Measurements from ENCODE around the gene DISC1. TPM values are rescaled to one million over a fixed set of nuclear protein-coding genes. Genes with fewer than 3 reads are reported as not detected.

Gene DISC1
- total RNA-seq, 3 donors from 2014 or later = 4.8 to 11.3 (median 8.9) TPM

- ATAC-seq = peak; percentile 26
- DNase-seq = peak in 1 of 3 donors; percentile 26
- H3K9me3 ChIP-seq = no peaks in the 10 kb centered on the region
- no peaks in the 10 kb centered on the region for H3K4me1 ChIP-seq (ENCODE audit: low read depth)
- no peaks in the 10 kb centered on the region for H3K36me3 ChIP-seq (ENCODE audit: low read depth)
- H3K4me3 ChIP-seq = no peak overlapping the region
- intact Hi-C loops (cut with DNase I, micrococcal nuclease) = no loop called here
- no peak for TF ChIP-seq CTCF (IDR thresholded peaks at IDR 0.05)
Measured at GRCh38 chr1:231918239-231919015, 291.8 kb downstream of the DISC1 start.

DNA sequence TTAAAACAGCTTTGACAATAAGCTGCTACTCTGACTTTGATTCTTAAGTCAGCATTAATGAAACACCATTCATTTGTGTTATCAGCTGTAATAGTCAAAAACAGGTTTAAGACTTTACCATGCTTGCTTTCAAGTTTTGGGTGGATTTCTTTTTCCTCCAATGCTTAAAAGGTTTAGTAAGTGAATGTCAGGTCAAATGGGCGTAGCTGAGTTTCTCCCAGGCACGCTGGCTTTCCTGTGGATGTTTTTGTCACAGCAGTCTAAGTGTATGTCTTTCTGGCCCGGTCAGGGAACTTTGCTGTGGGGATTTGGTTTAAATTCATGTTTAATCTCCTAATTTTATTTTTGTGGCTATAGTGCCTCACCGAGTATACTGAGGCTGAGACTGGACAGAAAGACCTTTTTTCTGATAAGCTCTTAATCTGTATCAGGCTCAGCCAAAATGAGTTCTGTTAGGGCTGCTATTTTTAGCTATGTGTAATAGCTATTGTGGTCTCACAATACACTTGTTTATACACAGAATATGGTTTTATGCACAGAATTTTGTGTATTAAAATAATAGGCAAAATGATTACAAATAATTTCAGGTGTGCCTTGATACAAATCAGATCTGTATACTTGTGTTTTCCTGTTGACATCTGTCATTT lies 292.8 kb downstream of the DISC1 start:
- H3K36me3 ChIP-seq (ENCODE audit: low read depth) = no peaks in the 10 kb centered on the region
- no peak for ATAC-seq

DNA sequence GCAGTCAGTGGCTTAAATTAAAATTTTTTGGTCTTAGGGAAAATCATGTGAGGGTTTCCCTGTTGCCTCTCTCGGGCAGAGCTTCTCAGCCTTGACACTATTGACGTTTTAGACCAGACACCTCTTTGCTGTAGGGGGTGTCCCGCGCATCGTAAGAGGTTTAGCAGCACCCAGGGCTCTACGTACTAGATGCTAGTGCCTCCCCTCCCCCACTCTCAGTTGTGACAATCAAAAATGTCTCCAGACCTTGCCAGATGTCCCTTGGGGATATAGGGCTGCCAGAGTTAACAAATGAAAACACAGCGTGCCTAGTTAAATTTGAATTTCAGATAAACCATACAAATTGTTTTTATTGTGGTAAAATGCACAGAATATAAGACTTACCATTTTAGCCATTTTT lies 293.3 kb downstream of the DISC1 start:
- ATAC-seq (no peak), DNase-seq (no peak)
- intact Hi-C loops (cut with DNase I, micrococcal nuclease) = no loop called here
- Histone ChIP-seq H3K36me3 (ENCODE audit: low read depth) (no peaks in the 10 kb centered on the region), H3K9me3 (no peaks in the 10 kb centered on the region), H3K4me1 (ENCODE audit: low read depth) (no peaks in the 10 kb centered on the region), H3K4me3 (no peak overlapping the region)
- TF ChIP-seq CTCF (IDR thresholded peaks at IDR 0.05) = no peak

More for the DNA sequence above, 292.8 kb downstream of the DISC1 start:
- DNase-seq = no peak
- intact Hi-C loops (cut with DNase I, micrococcal nuclease) = no loop called here
- H3K9me3 ChIP-seq = no peaks in the 10 kb centered on the region
- H3K4me1 ChIP-seq (ENCODE audit: low read depth) = no peaks in the 10 kb centered on the region
- TF ChIP-seq CTCF (IDR thresholded peaks at IDR 0.05) = no peak
- no peak overlapping the region for H3K4me3 ChIP-seq

DNA sequence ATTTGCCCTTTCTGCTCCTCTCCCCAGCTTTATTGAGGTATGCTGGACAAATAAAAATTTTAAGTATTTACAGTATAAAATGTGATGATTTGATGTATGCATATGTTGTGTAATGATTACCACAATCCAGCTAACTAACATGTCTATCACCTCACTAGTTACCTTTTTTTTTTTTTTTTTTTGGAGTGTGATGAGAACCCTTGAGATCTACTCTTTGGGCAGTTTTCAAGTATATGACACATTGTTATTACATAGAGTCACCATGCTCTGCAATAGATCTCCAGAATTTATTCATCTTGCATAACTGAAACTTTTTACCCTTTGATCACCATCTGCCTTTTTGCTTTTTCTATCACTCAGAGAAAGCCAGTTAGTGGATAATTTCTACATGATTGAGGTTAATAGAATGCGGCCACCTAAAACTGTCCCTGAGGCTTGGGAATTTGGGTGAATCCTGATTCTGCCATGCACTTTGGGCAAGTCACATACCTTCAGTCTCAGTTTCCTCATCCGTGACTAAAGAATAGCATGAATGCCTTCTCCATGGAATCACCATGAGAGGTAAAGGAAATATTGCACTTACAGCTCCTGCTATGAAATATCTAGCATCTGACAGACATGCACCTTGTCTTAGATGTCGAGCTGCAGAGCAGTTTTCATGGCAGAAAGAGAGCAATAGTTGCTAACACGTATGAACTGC lies 295.2 kb downstream of the DISC1 start:
- no peak for TF ChIP-seq CTCF (IDR thresholded peaks at IDR 0.05)

GRCh38 chr1:231923491-231924041 lies 297.0 kb downstream of the DISC1 start:
- no peaks in the 10 kb centered on the region for H3K4me1 ChIP-seq (ENCODE audit: low read depth)
- DNase-seq (no peak), ATAC-seq (no peak)
- no peaks in the 10 kb centered on the region for H3K36me3 ChIP-seq (ENCODE audit: low read depth)
- no peak overlapping the region for H3K4me3 ChIP-seq
- intact Hi-C loops (cut with DNase I, micrococcal nuclease) = no loop called here
- no peaks in the 10 kb centered on the region for H3K9me3 ChIP-seq
- no peak for TF ChIP-seq CTCF (IDR thresholded peaks at IDR 0.05)

More for the DNA sequence above, 295.2 kb downstream of the DISC1 start:
- Histone ChIP-seq H3K4me3 (no peak overlapping the region), H3K36me3 (ENCODE audit: low read depth) (no peaks in the 10 kb centered on the region), H3K4me1 (ENCODE audit: low read depth) (no peaks in the 10 kb centered on the region), H3K9me3 (no peaks in the 10 kb centered on the region)
- no peak for DNase-seq
- no peak for ATAC-seq
- intact Hi-C loops (cut with DNase I, micrococcal nuclease) = no loop called here
